GM18519 (cell line): Measurements from ENCODE around the gene GRID1.

Experiments
- ATAC-seq: cut with Tn5 transposase; IDR thresholded peaks from one replicate; pipeline ENCODE4 v1.9.1; 2021; ENCODE audit warnings: mild to moderate bottlenecking, moderate library complexity; ENCODE audit not compliant: unreplicated experiment, low FRiP score

Gene GRID1

GRCh38 chr10:86340176-86340990, 26.2 kb downstream of the GRID1 start:
- ATAC-seq = no peak

- ATAC-seq = no peak
Observed at GRCh38 chr10:86339226-86339865, 27.2 kb downstream of the GRID1 start.

- ATAC-seq = no peak
Observed at GRCh38 chr10:86337121-86337601, 29.4 kb downstream of the GRID1 start.

- ATAC-seq = no peak
Observed at GRCh38 chr10:86336341-86336740, 30.3 kb downstream of the GRID1 start.

GRCh38 chr10:86335831-86336230, 30.8 kb downstream of the GRID1 start:
- ATAC-seq = no peak

- ATAC-seq = no peak
Observed at GRCh38 chr10:86335257-86335656, 31.3 kb downstream of the GRID1 start.

GRCh38 chr10:86334488-86335085, 32.0 kb downstream of the GRID1 start:
- ATAC-seq = no peak

GRCh38 chr10:86333826-86334487, 32.6 kb downstream of the GRID1 start:
- no peak for ATAC-seq

- ATAC-seq = no peak
Observed at GRCh38 chr10:86331861-86332260, 34.7 kb downstream of the GRID1 start.

GRCh38 chr10:86330778-86331763, 35.5 kb downstream of the GRID1 start:
- no peak for ATAC-seq

- ATAC-seq = no peak
Observed at GRCh38 chr10:86329896-86330680, 36.5 kb downstream of the GRID1 start.

- ATAC-seq = no peak
Observed at GRCh38 chr10:86329093-86329710, 37.4 kb downstream of the GRID1 start.

- no peak for ATAC-seq
Observed at GRCh38 chr10:86327954-86328725, 38.5 kb downstream of the GRID1 start.

GRCh38 chr10:86325158-86325557, 41.4 kb downstream of the GRID1 start:
- ATAC-seq = no peak

GRCh38 chr10:86321568-86321967, 45.0 kb downstream of the GRID1 start:
- no peak for ATAC-seq

GRCh38 chr10:86319676-86320075, 46.9 kb downstream of the GRID1 start:
- ATAC-seq = no peak

- no peak for ATAC-seq
Observed at GRCh38 chr10:86317949-86318725, 48.5 kb downstream of the GRID1 start.
